ENCODE results near the gene ZNF423. TPM values are rescaled to one million over a fixed set of nuclear protein-coding genes. Genes with fewer than 3 reads are reported as not detected.

Gene ZNF423
- total and polyA plus RNA-seq, 9 of the 15 experiments (the other 6 are each of a cell fraction or from before 2014, with no cell fraction given): not detected

- no peak for TF ChIP-seq SRSF7 (optimal IDR thresholded peaks at IDR 0.05; ENCODE audit: low read depth, low read length)
- TF ChIP-seq SAFB2 (IDR thresholded peaks at IDR 0.05; ENCODE audit: borderline replicate concordance, low read depth, low read length, severe bottlenecking): no peak
These were observed 358.4 kb downstream of the ZNF423 start (continued) for GRCh38 chr16:49497466-49497865.

GRCh38 chr16:49496656-49497055, 359.3 kb downstream of the ZNF423 start:
- ATAC-seq (no peak), DNase-seq (ENCODE audit: extremely low read depth in 1 of 4, low spot score in 3 of 4) (no peak), FAIRE-seq (no peak)
- Histone ChIP-seq H3K27ac (ENCODE audit: extremely low read depth, low read depth, low read length) (no peak overlapping the region), H3K4me3 (no peak overlapping the region), H3K79me2 (ENCODE audit: control insufficient read depth, insufficient read depth, low read length) (no peaks in the 10 kb centered on the region), H3K36me3 (ENCODE audit: control insufficient read depth, insufficient read depth, low read length) (no peaks in the 10 kb centered on the region), H3K9me1 (ENCODE audit: control insufficient read depth, insufficient read depth, low read length) (no peaks in the 10 kb centered on the region), H2AFZ (ENCODE audit: low read depth, low read length) (no peak overlapping the region), H3K9ac (ENCODE audit: insufficient read depth in 1 of 2, low read depth in 2 of 2, low read length in 2 of 2) (no peak overlapping the region), H3K4me1 (replicated peaks in 1 of 2; ENCODE audit: control insufficient read depth in 2 of 2, insufficient read depth in 2 of 2, low read length in 2 of 2) (peaks cover 0 to 13% of the 10 kb centered on the region in 2 experiments; a peak in 1 of 5 replicates), H3K9me3 (replicated peaks; ENCODE audit: control insufficient read depth, insufficient read depth, low read depth, low read length) (no peaks in the 10 kb centered on the region), H4K20me1 (replicated peaks; ENCODE audit: control insufficient read depth, insufficient read depth, low read length) (0 out of 2 replicates have a peak, but pooled peaks cover 4% of the 10 kb centered on the region), H3K27me3 (ENCODE audit: control insufficient read depth in 2 of 2, insufficient read depth in 2 of 2, low read length in 2 of 2) (peaks cover 3 to 40% of the 10 kb centered on the region in 2 experiments; a peak in 4 of 5 replicates), H3K4me2 (ENCODE audit: insufficient read depth, low read length) (no peak overlapping the region)
- POLR2A ChIA-PET: interaction anchor here (0.6 kb wide), 1 partner anchor 26 kb away, joined by 3 read pairs; no protein-coding TSS in a partner anchor
- intact Hi-C loops (cut with micrococcal nuclease): no loop called here
- no TSS peak for BruUV-seq (replicated peaks)
- WGBS (ENCODE audit: insufficient coverage, low coverage, missing lambda C conversion rate): 0% methylated on average over 5 of the region's 5 CpGs
- no peak for TF ChIP-seq MBD1 (CRISPR knock-in tag; IDR thresholded peaks at IDR 0.05)
- TF ChIP-seq ZFPM2 (CRISPR knock-in tag; IDR thresholded peaks at IDR 0.05): no peak
- TF ChIP-seq ETV6 (IDR thresholded peaks at IDR 0.05; ENCODE audit: borderline replicate concordance in 1 of 2, low read depth in 2 of 2, low read length in 1 of 2): no peak
- no peak for TF ChIP-seq ETV6 (CRISPR knock-in tag; IDR thresholded peaks at IDR 0.05; ENCODE audit: borderline replicate concordance)
- no peak for TF ChIP-seq CHD1 (IDR thresholded peaks at IDR 0.05; ENCODE audit: low read length)
- TF ChIP-seq SMARCE1 (IDR thresholded peaks at IDR 0.05): no peak
- TF ChIP-seq ZNF384 (IDR thresholded peaks at IDR 0.05; ENCODE audit: low read depth, low read length): no peak
- no peak for TF ChIP-seq PTBP1 (IDR thresholded peaks at IDR 0.05; ENCODE audit: low read depth, low read length)
- TF ChIP-seq C11orf30 (IDR thresholded peaks at IDR 0.05; ENCODE audit: low read depth): no peak
- no peak for TF ChIP-seq ZNF347 (CRISPR knock-in tag; IDR thresholded peaks at IDR 0.05; ENCODE audit: low read depth)
- TF ChIP-seq TSC22D4 (tag; IDR thresholded peaks at IDR 0.05): no peak
- TF ChIP-seq ZNF561 (CRISPR knock-in tag; conservative IDR thresholded peaks at IDR 0.05): no peak
- in situ Hi-C loops (cut with MboI): no loop called here
- CTCF ChIA-PET (ENCODE audit: low intra/inter-chr PET ratio): no interaction called here
